22Rv1 (cell line): ENCODE results near the gene CGREF1.

Experiments
- ZFX ChIP-seq: fragments of 450-650 bp; IDR thresholded peaks from 2 replicates; pipeline ENCODE4 v1.6.1; 2017; ENCODE audit warnings: antibody characterized with exemption, borderline replicate concordance
- TF ChIP-seq, protein P1 (sequence below): fragments of 450-650 bp; IDR thresholded peaks from 2 replicates; pipeline ENCODE4 v1.5.1; 2017; ENCODE audit warnings: mild to moderate bottlenecking

DNA sequence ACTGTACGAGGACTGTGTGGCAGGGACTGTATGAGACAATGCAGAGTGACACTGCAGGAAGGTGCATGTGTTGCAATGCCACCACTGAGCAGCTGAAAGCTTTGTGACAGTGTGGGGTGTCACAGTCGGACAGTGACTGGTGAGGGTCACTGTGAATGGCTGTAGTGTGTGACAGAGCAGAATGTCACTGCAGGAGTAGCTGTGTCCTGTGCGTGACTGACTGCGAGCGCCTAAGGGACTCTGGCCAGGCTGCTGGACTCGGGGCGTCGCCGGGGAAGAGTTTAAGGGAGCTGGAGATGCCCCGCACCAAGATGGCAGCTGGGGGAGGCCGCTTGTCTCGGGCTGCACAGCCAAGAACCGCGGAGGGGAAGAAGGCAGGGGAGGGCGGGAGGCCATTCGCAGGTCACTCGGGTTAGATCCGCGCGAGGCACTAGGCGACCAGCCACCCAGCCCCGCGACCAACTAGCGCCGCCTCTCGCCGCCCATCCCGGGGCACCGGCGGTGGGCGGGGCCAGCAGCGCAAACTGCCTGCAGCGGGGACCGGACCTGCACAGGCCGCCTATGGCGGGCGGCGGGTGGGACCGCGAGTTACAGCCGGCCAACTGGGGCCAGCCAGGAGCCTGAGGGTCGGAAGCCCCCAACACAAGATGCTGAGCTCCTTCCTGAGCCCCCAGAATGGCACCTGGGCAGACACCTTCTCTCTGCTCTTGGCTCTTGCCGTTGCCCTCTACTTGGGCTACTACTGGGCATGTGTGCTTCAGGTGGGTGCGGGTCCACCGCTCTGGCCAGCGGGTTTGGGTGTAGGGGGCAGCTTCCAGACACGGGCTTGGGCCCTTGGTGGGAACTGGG is 4.6 kb upstream of the CGREF1 start, which contains the start of gene ABHD1:
- TF ChIP-seq, protein P1, sequence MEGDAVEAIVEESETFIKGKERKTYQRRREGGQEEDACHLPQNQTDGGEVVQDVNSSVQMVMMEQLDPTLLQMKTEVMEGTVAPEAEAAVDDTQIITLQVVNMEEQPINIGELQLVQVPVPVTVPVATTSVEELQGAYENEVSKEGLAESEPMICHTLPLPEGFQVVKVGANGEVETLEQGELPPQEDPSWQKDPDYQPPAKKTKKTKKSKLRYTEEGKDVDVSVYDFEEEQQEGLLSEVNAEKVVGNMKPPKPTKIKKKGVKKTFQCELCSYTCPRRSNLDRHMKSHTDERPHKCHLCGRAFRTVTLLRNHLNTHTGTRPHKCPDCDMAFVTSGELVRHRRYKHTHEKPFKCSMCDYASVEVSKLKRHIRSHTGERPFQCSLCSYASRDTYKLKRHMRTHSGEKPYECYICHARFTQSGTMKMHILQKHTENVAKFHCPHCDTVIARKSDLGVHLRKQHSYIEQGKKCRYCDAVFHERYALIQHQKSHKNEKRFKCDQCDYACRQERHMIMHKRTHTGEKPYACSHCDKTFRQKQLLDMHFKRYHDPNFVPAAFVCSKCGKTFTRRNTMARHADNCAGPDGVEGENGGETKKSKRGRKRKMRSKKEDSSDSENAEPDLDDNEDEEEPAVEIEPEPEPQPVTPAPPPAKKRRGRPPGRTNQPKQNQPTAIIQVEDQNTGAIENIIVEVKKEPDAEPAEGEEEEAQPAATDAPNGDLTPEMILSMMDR = peak; percentile 37
- TF ChIP-seq ZFX = no peak
